ENCODE results near the gene NLRC4.
"Not testable (repeated sequence)": the region's sequence is repeated elsewhere in the genome, so short reads cannot be mapped to it uniquely, and the experiment has no call there.

NLRC4 gene

GRCh38 chr2:32229635-32230034 is 35.1 kb downstream of the NLRC4 start:
- no peak for ATAC-seq (ENCODE audit: low read depth)
- Mint-ChIP-seq H3K27ac (peak overlapping the region; percentile 2), H3K9me3 (no peaks in the 10 kb centered on the region), H3K4me1 (no peaks in the 10 kb centered on the region), H3K4me3 (no peak overlapping the region), H3K36me3 (peaks cover 12% of the 10 kb centered on the region), H3K27me3 (no peaks in the 10 kb centered on the region)
- no peak for DNase-seq (ENCODE audit: low spot score in 2 of 2)

DNA sequence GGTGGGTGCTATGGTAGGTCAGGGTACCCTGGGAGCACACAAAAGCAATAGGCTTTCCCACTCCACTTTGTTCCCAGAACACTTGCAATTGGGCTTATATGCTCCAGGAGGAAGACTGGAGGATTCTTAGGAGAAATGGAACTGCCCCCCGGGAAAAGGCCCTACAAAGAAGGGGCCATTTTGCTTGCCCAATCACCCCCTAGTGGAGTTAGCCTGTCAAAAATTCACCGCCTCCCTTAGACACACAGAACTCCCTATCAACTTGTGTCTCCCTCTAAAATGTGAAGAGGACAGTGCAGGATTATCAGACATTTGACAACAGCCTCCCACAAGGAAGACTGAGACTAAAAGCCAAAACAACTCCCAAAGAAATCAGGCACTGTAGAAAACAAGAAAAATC is 36.5 kb downstream of the NLRC4 start:
- peaks cover 7% of the 10 kb centered on the region for H3K36me3 Mint-ChIP-seq
- H3K27ac Mint-ChIP-seq = no peak overlapping the region
- ATAC-seq (ENCODE audit: low read depth) (no peak), DNase-seq (ENCODE audit: low spot score in 2 of 2) (no peak)
- no peaks in the 10 kb centered on the region for H3K9me3 Mint-ChIP-seq
- no peak overlapping the region for H3K4me3 Mint-ChIP-seq
- no peaks in the 10 kb centered on the region for H3K27me3 Mint-ChIP-seq
- no peaks in the 10 kb centered on the region for H3K4me1 Mint-ChIP-seq

DNA sequence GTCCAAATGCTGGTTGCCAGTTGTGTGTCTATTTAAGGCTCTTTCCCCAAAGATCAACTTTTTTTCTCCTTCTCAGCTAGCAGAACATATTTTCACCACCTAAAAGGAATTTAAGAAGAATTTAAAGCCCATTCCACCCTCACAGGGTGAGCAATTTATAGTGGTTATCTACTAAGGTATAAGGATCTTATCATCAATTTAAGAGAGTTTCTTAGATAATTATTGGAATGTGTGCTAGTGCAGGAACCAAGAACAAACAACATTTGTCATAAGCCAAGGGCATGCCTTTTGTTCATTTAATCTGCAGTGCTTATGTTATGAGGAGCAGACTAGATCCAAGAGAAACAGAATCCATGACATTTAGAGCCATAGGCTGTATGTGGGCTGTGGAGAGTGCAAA is 37.2 kb downstream of the NLRC4 start:
- no peak for ATAC-seq (ENCODE audit: low read depth)
- no peak for DNase-seq (ENCODE audit: low spot score in 2 of 2)
- H3K4me3 Mint-ChIP-seq = no peak overlapping the region
- no peaks in the 10 kb centered on the region for H3K4me1 Mint-ChIP-seq
- no peaks in the 10 kb centered on the region for H3K9me3 Mint-ChIP-seq
- no peak overlapping the region for H3K27ac Mint-ChIP-seq
- no peaks in the 10 kb centered on the region for H3K27me3 Mint-ChIP-seq
- peaks cover 8% of the 10 kb centered on the region for H3K36me3 Mint-ChIP-seq

GRCh38 chr2:32222966-32223365 is 41.7 kb downstream of the NLRC4 start:
- no peak for DNase-seq (ENCODE audit: low spot score in 2 of 2)
- H3K4me1 Mint-ChIP-seq = no peaks in the 10 kb centered on the region
- no peaks in the 10 kb centered on the region for H3K9me3 Mint-ChIP-seq
- H3K4me3 Mint-ChIP-seq = no peak overlapping the region
- ATAC-seq (ENCODE audit: low read depth) = no peak
- H3K36me3 Mint-ChIP-seq = peaks cover 18% of the 10 kb centered on the region
- no peaks in the 10 kb centered on the region for H3K27me3 Mint-ChIP-seq
- peak overlapping the region; percentile 15 for H3K27ac Mint-ChIP-seq

- H3K27me3 Mint-ChIP-seq = no peaks in the 10 kb centered on the region
- no peak overlapping the region for H3K27ac Mint-ChIP-seq
- peaks cover 17% of the 10 kb centered on the region for H3K36me3 Mint-ChIP-seq
- DNase-seq (ENCODE audit: low spot score in 2 of 2) (no peak), ATAC-seq (ENCODE audit: low read depth) (no peak)
- H3K9me3 Mint-ChIP-seq = no peaks in the 10 kb centered on the region
- H3K4me3 Mint-ChIP-seq = no peak overlapping the region
- H3K4me1 Mint-ChIP-seq = no peaks in the 10 kb centered on the region
Observed at GRCh38 chr2:32220445-32220844, 44.2 kb downstream of the NLRC4 start.

DNA sequence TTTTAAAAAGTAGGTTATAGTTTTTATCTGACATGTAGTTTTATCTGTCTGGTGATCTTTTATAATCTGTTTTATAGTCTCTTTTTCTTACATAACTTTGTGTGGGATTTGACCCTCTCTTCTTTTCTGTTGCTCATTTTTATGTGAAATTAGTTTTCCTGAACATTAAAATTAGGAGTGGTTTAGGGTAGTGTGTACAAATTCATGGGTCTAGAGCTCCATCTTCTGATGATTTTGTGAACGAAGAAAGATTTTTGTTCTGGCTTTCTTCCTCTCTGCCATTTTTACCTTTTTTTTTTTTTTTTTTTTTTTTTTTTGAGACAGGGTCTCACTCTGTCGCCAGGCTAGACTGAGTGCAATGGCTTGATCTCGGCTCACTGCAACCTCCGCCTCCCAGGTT is 52.4 kb downstream of the NLRC4 start:
- Mint-ChIP-seq H3K9me3 (no peaks in the 10 kb centered on the region), H3K27ac (peak overlapping the region; percentile 19), H3K27me3 (no peaks in the 10 kb centered on the region), H3K4me1 (no peaks in the 10 kb centered on the region), H3K36me3 (peaks cover 17% of the 10 kb centered on the region), H3K4me3 (no peak overlapping the region)
- ATAC-seq (ENCODE audit: low read depth) (no peak), DNase-seq (ENCODE audit: low spot score in 2 of 2) (no peak)

GRCh38 chr2:32210767-32211408 is 53.8 kb downstream of the NLRC4 start:
- Mint-ChIP-seq H3K36me3 (peaks cover 16% of the 10 kb centered on the region), H3K27ac (no peak overlapping the region), H3K27me3 (no peaks in the 10 kb centered on the region), H3K4me1 (no peaks in the 10 kb centered on the region), H3K9me3 (no peaks in the 10 kb centered on the region), H3K4me3 (no peak overlapping the region)
- no peak for DNase-seq (ENCODE audit: low spot score in 2 of 2)
- ATAC-seq (ENCODE audit: low read depth) = no peak

- not testable (repeated sequence) for H3K27me3 Mint-ChIP-seq; DNase-seq (ENCODE audit: low spot score in 2 of 2); H3K4me3 Mint-ChIP-seq; H3K27ac Mint-ChIP-seq; ATAC-seq (ENCODE audit: low read depth); H3K9me3 Mint-ChIP-seq; H3K4me1 Mint-ChIP-seq
- peaks cover 26% of the 10 kb centered on the region for H3K36me3 Mint-ChIP-seq
Observed at GRCh38 chr2:32203428-32203827, 61.3 kb downstream of the NLRC4 start.

GRCh38 chr2:32200814-32201213 is 63.9 kb downstream of the NLRC4 start:
- H3K36me3 Mint-ChIP-seq = peaks cover 36% of the 10 kb centered on the region

DNA sequence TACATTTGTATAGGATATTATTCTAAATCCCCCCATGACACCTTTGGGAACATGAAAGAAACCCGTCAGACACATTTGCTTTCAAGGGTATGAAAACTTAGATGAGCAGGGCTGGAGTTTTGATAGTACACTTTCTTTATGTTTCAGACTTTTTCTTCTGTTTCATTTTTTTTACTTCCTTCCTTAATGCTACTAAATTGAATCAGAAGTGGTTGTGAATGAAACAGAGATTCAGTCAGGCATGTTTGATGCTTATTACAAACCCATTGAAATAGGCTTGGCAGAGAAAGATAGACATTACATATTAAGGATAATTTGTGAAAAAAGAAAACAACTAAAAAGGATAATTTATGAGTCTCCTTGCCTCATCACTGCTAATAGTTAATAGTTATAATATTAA is 72.3 kb downstream of the NLRC4 start:
- H3K4me1 Mint-ChIP-seq = peaks cover 3% of the 10 kb centered on the region
- no peak overlapping the region for H3K27ac Mint-ChIP-seq
- peaks cover 15% of the 10 kb centered on the region for H3K36me3 Mint-ChIP-seq
- no peaks in the 10 kb centered on the region for H3K27me3 Mint-ChIP-seq
- H3K9me3 Mint-ChIP-seq = no peaks in the 10 kb centered on the region
- ATAC-seq (ENCODE audit: low read depth) (no peak), DNase-seq (ENCODE audit: low spot score in 2 of 2) (no peak)
- no peak overlapping the region for H3K4me3 Mint-ChIP-seq

More at GRCh38 chr2:32200814-32201213, 63.9 kb downstream of the NLRC4 start:
- H3K9me3 Mint-ChIP-seq = no peaks in the 10 kb centered on the region
- no peak overlapping the region for H3K4me3 Mint-ChIP-seq
- DNase-seq (ENCODE audit: low spot score in 2 of 2) (no peak), ATAC-seq (ENCODE audit: low read depth) (no peak)
- H3K27ac Mint-ChIP-seq = peak overlapping the region; percentile 37
- H3K27me3 Mint-ChIP-seq = no peaks in the 10 kb centered on the region
- H3K4me1 Mint-ChIP-seq = no peaks in the 10 kb centered on the region

DNA sequence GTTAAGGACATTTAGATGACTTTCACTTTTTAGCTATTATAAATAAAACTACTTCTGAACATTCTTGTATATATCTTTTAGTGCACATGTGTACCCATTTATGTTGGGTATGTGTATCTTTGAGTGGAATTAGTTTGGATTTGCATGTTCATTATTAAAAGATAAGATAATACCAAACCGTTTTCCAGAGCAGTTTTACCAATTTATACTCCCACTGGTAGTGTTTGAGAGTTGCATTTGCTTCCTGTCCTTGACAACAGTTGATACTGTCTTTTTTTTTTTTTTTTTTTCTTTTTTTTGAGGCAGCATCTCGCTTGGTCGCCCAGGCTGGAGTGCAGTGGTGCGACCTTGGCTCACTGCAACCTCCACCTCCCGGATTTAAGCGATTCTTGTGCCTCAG is 75.7 kb downstream of the NLRC4 start:
- Mint-ChIP-seq H3K27me3 (no peaks in the 10 kb centered on the region), H3K4me3 (no peak overlapping the region), H3K27ac (no peak overlapping the region), H3K9me3 (no peaks in the 10 kb centered on the region), H3K4me1 (peaks cover 3% of the 10 kb centered on the region), H3K36me3 (peaks cover 14% of the 10 kb centered on the region)
- DNase-seq (ENCODE audit: low spot score in 2 of 2) (no peak), ATAC-seq (ENCODE audit: low read depth) (peak; percentile 26)

DNA sequence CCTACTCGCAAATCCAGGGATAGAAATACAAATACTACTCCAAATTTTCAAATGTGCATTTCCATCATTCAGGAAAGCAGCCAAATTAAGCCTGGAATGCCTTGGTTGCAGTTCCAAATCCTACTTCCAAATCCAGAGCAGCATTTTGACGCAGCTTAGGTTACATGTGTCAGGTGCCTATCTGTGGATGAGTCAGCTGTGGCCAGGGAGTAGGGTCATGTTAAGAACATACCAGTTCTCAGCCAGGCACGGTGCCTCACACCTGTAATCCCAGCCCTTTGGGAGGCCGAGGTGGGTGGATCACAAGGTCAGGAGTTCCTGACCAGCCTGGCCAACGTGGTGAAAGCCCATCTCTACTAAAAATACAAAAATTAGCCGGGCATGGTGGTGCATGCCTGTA is 82.0 kb downstream of the NLRC4 start:
- peaks cover 10% of the 10 kb centered on the region for H3K36me3 Mint-ChIP-seq
- no peak overlapping the region for H3K27ac Mint-ChIP-seq
- no peak for DNase-seq (ENCODE audit: low spot score in 2 of 2)
- H3K27me3 Mint-ChIP-seq = no peaks in the 10 kb centered on the region
- H3K4me1 Mint-ChIP-seq = no peaks in the 10 kb centered on the region
- H3K4me3 Mint-ChIP-seq = no peak overlapping the region
- ATAC-seq (ENCODE audit: low read depth) = no peak
- no peaks in the 10 kb centered on the region for H3K9me3 Mint-ChIP-seq

All from memory B cell (primary cell).